ENCODE results near the gene SSBP2.

DNA sequence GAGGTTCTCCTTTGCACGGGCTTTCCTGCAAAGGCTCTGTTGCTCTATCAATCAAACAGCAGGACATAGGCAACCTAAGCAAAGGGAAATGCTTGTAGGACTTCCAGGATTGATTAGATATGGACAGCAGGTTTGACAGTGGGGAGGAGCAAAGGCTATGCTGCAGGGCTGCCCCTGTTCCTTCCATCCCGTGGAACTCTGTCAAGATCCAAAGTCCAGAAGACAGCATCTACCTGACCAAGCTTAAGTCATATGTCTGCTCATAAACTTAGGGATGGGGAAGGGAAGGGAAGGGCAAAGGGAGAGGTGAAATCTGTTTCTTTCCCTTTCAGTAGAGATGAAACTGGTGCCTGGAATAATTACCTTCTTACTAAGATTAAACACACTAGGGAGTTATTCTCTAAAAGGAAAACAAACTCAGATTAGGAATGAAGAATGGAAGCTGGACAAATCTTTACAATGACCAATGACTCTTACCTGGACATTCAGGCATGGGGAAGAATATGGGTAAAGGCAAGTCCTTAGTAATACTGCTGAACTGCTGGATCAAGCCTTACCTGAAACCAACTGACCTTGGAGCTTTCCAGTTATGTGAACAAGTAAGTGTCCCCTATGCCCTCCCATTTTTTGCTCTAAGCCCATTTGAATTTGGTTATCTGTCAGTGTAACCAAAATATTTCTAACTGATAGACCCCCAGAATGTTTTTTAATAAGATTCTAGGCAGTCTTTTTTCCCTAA lies 348.5 kb downstream of the SSBP2 start:
- TF ChIP-seq EP300 (IDR thresholded peaks at IDR 0.05) (no peak), POLR2AphosphoS5 (IDR thresholded peaks at IDR 0.05) (no peak)

Data from stomach (tissue), 4 donors.